Peyer's patch (tissue), 4 donors: ENCODE data around the gene KCNN4. TPM values are rescaled to one million over a fixed set of nuclear protein-coding genes. Genes with fewer than 3 reads are reported as not detected.
A peak's percentile ranks its signal among the peaks of the same experiment; 100 is the strongest.
"Not testable (repeated sequence)": the region's sequence is repeated elsewhere in the genome, so short reads cannot be mapped to it uniquely, and the experiment has no call there.

Experiments used
- DNase-seq, 3 donors: peaks; one replicate each; pipeline ENCODE4 v3.0.0-alpha.2; 2017 to 2019
- H3K27ac ChIP-seq, 4 donors: fragments of 200-600 bp; sonication (generic); one replicate each; pipeline ENCODE4 v1.5.1; 2016 to 2019
- H3K27me3 ChIP-seq, 2 donors: fragments of 200-600 bp; sonication (generic); one replicate each; pipeline ENCODE4 v1.5.1; 2019
- H3K36me3 ChIP-seq, 3 donors: fragments of 200-600 bp; sonication (generic); one replicate each; pipeline ENCODE4 v1.5.1; 2016 to 2019
- H3K4me1 ChIP-seq, 4 donors: fragments of 200-600 bp; sonication (generic); one replicate each; pipeline ENCODE4 v1.5.1; 2016 to 2019
- H3K4me3 ChIP-seq, 4 donors: fragments of 200-600 bp; sonication (generic); 1 replicate in 3 of 4; 2 replicates in 1 of 4; pipeline ENCODE4 v1.5.1; 2016 to 2019; ENCODE audit warnings: mild to moderate bottlenecking in 1 of 4
- H3K9me3 ChIP-seq, 4 donors: fragments of 200-600 bp; sonication (generic); one replicate each; pipeline ENCODE4 v1.5.1; 2016 to 2019; ENCODE audit warnings: mild to moderate bottlenecking in 1 of 4
- POLR2A ChIP-seq, 2 donors: fragments of 450-650 bp; IDR thresholded peaks; one replicate each; pipeline ENCODE4 v1.5.1; 2017; ENCODE audit warnings: antibody characterized with exemption in 2 of 2, mild to moderate bottlenecking in 2 of 2, moderate library complexity in 2 of 2
- total RNA-seq, 4 donors: library from RNA; depleted of rRNA; stranded (reverse); fragments of >200 nt; gene quantifications; one replicate each; pipeline ENCODE4 v1.1.0, GENCODE V29; 2016
- TF ChIP-seq, protein P1 (sequence below), 6 experiments: fragments of 450-650 bp in 4 of 6; fragments of 200-600 bp in 2 of 6; sonication (generic) in 1 of 6; IDR thresholded peaks; one replicate each; pipeline ENCODE4 v1.5.1; 2017 to 2019; ENCODE audit warnings: antibody characterized with exemption in 6 of 6, mild to moderate bottlenecking in 3 of 6, moderate library complexity in 1 of 6

The KCNN4 gene
- total RNA-seq, 4 donors from 2014 or later = 5.1 to 54.5 (median 33.1) TPM

DNA sequence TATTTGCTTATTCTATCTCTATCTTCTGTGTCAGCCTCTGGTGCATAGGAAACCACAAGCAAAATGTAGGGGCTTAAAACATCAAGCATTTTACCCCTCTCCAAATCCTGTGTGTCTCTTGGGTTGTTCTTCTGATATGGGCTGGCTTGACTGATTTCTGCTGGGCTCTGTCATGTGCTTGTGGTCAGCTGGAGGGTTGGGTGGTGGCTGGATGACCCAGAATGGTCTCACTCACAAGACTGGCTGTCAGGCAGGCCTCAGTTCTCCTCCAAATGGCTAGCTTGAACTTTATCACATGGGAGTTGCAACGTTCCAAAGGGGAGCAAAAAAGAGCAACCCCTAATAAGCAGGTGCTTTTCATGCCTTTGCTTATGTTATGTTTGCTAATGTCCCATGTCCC, 31.1 kb upstream of the KCNN4 start:
- Histone ChIP-seq H3K4me3 (no peak overlapping the region), H3K9me3 (no peaks in the 10 kb centered on the region), H3K4me1 (no peaks in the 10 kb centered on the region), H3K27ac (no peak overlapping the region), H3K27me3 (no peaks in the 10 kb centered on the region), H3K36me3 (no peaks in the 10 kb centered on the region)
- TF ChIP-seq, protein P1, sequence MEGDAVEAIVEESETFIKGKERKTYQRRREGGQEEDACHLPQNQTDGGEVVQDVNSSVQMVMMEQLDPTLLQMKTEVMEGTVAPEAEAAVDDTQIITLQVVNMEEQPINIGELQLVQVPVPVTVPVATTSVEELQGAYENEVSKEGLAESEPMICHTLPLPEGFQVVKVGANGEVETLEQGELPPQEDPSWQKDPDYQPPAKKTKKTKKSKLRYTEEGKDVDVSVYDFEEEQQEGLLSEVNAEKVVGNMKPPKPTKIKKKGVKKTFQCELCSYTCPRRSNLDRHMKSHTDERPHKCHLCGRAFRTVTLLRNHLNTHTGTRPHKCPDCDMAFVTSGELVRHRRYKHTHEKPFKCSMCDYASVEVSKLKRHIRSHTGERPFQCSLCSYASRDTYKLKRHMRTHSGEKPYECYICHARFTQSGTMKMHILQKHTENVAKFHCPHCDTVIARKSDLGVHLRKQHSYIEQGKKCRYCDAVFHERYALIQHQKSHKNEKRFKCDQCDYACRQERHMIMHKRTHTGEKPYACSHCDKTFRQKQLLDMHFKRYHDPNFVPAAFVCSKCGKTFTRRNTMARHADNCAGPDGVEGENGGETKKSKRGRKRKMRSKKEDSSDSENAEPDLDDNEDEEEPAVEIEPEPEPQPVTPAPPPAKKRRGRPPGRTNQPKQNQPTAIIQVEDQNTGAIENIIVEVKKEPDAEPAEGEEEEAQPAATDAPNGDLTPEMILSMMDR (IDR thresholded peaks at IDR 0.05) = no peak
- TF ChIP-seq POLR2A (IDR thresholded peaks at IDR 0.05) = no peak
- DNase-seq = no peak

DNA sequence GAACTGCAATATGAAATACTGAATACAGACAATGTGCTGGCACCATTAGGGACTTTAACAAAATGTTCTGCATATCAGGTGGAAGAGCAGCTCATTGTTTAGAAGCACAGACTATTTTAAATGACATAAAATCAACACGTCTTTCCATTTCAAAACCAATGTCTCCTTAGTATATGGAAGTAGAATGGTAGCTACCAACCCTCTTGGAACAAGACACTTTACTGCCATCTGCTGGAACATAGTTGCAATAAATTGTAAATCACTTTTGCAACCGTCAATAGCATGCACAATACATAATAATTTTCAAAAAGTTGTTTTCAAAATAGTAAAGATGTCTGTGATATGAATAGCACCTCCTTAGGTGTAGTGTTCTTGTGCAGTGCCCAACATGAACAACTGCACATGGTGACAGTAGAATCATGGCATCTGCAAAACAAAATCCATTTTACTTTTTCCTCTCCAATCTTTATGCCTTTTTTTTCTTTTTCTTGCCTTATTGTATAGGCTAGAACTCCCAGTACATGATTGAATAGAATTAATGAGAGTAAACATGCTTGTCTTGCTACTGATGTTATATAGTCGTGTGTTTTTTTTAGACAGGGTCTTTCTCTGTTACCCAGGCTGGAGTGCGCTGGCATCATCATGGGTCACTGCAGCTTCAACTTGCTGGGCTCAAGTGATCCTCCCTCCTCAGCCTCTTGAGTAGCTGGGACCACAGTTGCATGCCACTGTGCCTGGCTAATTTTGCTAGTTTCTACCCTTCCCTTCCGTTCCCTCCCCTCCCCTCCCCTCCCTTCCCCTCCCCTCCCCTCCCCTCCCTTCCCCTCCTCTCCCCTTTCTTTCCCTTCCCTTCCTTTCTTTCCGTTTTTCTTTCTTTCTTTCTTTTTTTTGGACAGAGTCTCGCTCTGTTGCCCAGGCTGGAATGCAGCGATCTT, 29.3 kb upstream of the KCNN4 start:
- H3K27me3 ChIP-seq = no peaks in the 10 kb centered on the region
- H3K36me3 ChIP-seq = no peaks in the 10 kb centered on the region
- TF ChIP-seq, protein P1 (IDR thresholded peaks at IDR 0.05) = peak; percentile 19 to 72 (median 60)
- TF ChIP-seq POLR2A (IDR thresholded peaks at IDR 0.05) = no peak
- H3K4me3 ChIP-seq = no peak overlapping the region
- no peaks in the 10 kb centered on the region for H3K9me3 ChIP-seq
- no peak overlapping the region for H3K27ac ChIP-seq
- no peak for DNase-seq
- H3K4me1 ChIP-seq = no peaks in the 10 kb centered on the region

DNA sequence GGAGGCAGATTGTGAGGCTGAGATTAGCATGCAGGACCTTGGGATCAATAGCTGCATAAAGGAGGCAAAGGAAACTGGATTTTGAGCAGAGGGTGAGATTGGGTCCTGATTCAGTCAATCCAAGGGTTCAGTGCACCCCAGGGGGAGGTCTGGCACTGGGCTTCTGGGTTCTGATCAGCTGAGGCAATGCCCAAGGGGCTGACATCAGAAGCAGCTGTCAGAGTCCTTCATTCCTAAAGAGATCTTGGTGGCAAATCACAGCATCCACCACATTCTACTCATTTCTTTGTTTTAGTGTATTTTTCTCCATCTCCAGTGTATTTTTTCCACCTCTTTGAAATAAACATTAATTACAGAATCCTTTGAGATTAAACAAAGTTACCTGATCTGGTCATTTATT, 26.9 kb upstream of the KCNN4 start:
- H3K9me3 ChIP-seq = no peaks in the 10 kb centered on the region
- H3K4me1 ChIP-seq = no peaks in the 10 kb centered on the region
- TF ChIP-seq, protein P1 (IDR thresholded peaks at IDR 0.05) = no peak
- no peak for TF ChIP-seq POLR2A (IDR thresholded peaks at IDR 0.05)
- no peaks in the 10 kb centered on the region for H3K36me3 ChIP-seq
- DNase-seq = no peak
- no peak overlapping the region for H3K27ac ChIP-seq
- no peak overlapping the region for H3K4me3 ChIP-seq
- no peaks in the 10 kb centered on the region for H3K27me3 ChIP-seq

DNA sequence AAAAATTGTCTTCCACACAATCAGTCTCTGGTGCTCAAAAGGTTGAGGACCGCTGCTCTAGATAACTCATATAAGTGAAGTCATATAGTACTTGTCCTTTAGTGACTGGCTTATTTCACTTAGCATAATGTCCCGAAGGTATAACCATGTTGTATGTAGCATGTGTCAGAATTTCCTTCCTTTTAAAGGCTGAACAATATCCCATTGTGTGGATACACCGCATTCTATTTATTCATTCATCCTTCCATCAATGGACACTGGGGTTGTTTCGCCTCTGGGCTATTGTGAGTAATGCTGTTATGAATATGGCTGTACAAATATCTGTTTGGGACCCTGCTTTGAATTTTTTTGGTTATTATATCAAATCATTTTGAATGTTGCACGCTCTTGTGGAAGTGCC, 26.1 kb upstream of the KCNN4 start:
- Histone ChIP-seq H3K4me1 (no peaks in the 10 kb centered on the region), H3K9me3 (no peaks in the 10 kb centered on the region), H3K27ac (no peak overlapping the region), H3K36me3 (no peaks in the 10 kb centered on the region), H3K4me3 (no peak overlapping the region), H3K27me3 (no peaks in the 10 kb centered on the region)
- TF ChIP-seq, protein P1 (IDR thresholded peaks at IDR 0.05) = no peak
- TF ChIP-seq POLR2A (IDR thresholded peaks at IDR 0.05) = no peak
- no peak for DNase-seq

DNA sequence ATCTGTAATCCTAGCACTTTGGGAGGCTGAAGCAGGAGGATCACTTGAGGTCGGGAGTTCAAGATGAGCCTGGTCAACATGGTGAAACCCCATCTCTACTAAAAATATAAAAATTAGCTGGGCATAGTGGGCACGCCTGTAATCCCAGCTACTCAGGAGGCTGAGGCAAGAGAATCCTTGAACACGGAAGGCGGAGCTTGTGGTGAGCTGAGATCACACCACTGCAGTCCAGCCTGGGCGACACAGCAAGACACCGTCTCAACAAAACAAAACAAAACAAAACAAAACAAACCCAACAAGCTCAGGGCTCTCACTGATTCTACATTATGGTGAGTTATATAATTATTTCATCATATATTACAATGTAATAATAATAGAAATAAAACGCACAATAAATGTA, 25.6 kb upstream of the KCNN4 start:
- H3K27me3 ChIP-seq, H3K27ac ChIP-seq, H3K36me3 ChIP-seq, H3K4me1 ChIP-seq, H3K9me3 ChIP-seq, DNase-seq, H3K4me3 ChIP-seq: not testable (repeated sequence)

DNA sequence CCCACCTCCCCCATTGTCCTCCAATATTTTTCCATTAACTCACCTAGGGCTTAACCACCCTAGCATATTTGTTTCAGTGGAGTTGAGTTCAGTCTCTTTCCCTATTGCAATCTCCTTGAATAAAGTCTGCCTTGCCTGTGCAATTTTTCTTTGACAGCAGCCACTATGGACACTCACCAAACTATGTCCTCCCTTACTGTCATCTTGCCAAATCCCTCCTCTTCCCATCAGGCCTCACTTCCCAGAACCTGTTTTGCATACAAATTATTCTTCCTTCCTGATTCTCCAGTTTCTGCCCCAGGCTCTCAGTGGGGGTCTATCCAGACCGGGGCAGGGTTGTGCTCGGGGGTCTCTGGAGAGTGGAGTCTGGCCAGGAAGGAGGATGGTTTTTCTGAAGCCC, 23.7 kb upstream of the KCNN4 start:
- no peaks in the 10 kb centered on the region for H3K9me3 ChIP-seq
- no peak overlapping the region for H3K4me3 ChIP-seq

More for the DNA sequence above, 23.7 kb upstream of the KCNN4 start:
- H3K36me3 ChIP-seq = no peaks in the 10 kb centered on the region
- DNase-seq = no peak
- no peaks in the 10 kb centered on the region for H3K27me3 ChIP-seq
- H3K27ac ChIP-seq = no peak overlapping the region
- H3K4me1 ChIP-seq = peaks cover 0 to 4% (median 0%) of the 10 kb centered on the region in 4 donors
- TF ChIP-seq, protein P1 (IDR thresholded peaks at IDR 0.05) = no peak
- no peak for TF ChIP-seq POLR2A (IDR thresholded peaks at IDR 0.05)
